ENCODE results near the gene PRR33. TPM values are rescaled to one million over a fixed set of nuclear protein-coding genes. Genes with fewer than 3 reads are reported as not detected.

The PRR33 gene
- total and polyA plus RNA-seq, 11 donors: 0.08 to 5.1 (median 2.4) TPM

DNA sequence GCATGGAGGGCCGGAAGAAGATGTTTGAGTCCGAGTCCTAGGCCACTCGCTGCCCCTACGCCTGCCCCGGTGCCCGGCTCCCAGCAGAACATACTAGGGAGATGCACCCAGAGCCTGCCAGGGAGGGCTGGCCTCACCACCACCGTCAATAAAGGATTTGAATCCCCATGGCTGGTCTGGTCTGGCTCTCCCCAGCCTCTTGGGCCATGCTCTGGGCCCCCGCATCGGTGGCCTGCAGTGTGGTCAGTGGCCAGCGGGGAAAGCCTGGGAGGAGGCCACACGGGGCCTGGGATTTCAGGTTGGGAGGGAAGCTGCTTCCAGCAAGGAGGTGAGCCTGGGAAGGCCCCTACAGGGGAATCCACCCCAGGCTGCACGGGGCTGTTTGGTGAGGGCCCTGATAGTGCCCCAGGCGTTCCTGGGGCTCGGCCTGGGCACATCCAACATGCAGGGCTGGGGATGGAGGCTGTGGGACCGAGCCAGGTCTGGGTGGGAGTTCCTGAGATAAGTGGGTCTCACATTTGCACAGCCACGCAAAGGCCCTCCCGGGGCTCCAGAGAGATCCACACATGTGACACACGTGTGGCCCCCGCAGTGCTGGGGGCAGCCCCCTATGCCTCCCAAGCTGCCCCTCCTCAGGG is 50.1 kb downstream of the PRR33 start:
- 93 to 97% (median 94%) methylated on average over 9 to 19 of the region's 19 CpGs for WGBS, 4 donors
- no peaks in the 10 kb centered on the region for H3K36me3 ChIP-seq
- TF ChIP-seq POLR2A (IDR thresholded peaks at IDR 0.05): no peak
- TF ChIP-seq, protein P1, sequence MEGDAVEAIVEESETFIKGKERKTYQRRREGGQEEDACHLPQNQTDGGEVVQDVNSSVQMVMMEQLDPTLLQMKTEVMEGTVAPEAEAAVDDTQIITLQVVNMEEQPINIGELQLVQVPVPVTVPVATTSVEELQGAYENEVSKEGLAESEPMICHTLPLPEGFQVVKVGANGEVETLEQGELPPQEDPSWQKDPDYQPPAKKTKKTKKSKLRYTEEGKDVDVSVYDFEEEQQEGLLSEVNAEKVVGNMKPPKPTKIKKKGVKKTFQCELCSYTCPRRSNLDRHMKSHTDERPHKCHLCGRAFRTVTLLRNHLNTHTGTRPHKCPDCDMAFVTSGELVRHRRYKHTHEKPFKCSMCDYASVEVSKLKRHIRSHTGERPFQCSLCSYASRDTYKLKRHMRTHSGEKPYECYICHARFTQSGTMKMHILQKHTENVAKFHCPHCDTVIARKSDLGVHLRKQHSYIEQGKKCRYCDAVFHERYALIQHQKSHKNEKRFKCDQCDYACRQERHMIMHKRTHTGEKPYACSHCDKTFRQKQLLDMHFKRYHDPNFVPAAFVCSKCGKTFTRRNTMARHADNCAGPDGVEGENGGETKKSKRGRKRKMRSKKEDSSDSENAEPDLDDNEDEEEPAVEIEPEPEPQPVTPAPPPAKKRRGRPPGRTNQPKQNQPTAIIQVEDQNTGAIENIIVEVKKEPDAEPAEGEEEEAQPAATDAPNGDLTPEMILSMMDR (IDR thresholded peaks at IDR 0.05): no peak
- no peak for ATAC-seq
- no peaks in the 10 kb centered on the region for H3K9me3 ChIP-seq
- H3K4me1 ChIP-seq: peaks cover 0 to 60% (median 23%) of the 10 kb centered on the region in 12 donors
- H3K27ac ChIP-seq: peak overlapping the region in 6 of 12 donors; percentile 13 to 82 (median 73)
- intact Hi-C loops (cut with DNase I): loop anchor here in 6 of 10 donors (2.0 to 10.0 kb wide), 4 partner anchors 41 to 306 kb away; no protein-coding TSS in a partner anchor
- DNase-seq: peak in 3 of 5 donors; percentile 8 to 54 (median 25)
- no peak overlapping the region for H3K4me3 ChIP-seq
- H3K27me3 ChIP-seq: no peaks in the 10 kb centered on the region

GRCh38 chr11:1840780-1841480 is 50.8 kb downstream of the PRR33 start:
- H3K9me3 ChIP-seq: no peaks in the 10 kb centered on the region
- no peaks in the 10 kb centered on the region for H3K27me3 ChIP-seq
- no peak for ATAC-seq
- H3K27ac ChIP-seq: no peak overlapping the region
- intact Hi-C loops (cut with DNase I): loop anchor here in 5 of 10 donors (5.0 to 10.0 kb wide), 3 partner anchors 41 to 306 kb away; no protein-coding TSS in a partner anchor
- TF ChIP-seq, protein P1 (IDR thresholded peaks at IDR 0.05): no peak
- TF ChIP-seq POLR2A (IDR thresholded peaks at IDR 0.05): no peak
- peaks cover 0 to 59% (median 23%) of the 10 kb centered on the region in 12 donors for H3K4me1 ChIP-seq
- peak in 3 of 5 donors; percentile 20 to 57 (median 25) for DNase-seq
- no peaks in the 10 kb centered on the region for H3K36me3 ChIP-seq
- H3K4me3 ChIP-seq: peak overlapping the region in 1 of 12 donors; percentile 51
- WGBS, 4 donors: 91 to 94% (median 94%) methylated on average over 28 to 37 of the region's 37 CpGs

- Histone ChIP-seq H3K9me3 (no peaks in the 10 kb centered on the region), H3K27me3 (no peaks in the 10 kb centered on the region), H3K36me3 (no peaks in the 10 kb centered on the region), H3K4me1 (peaks cover 0 to 52% (median 22%) of the 10 kb centered on the region in 12 donors), H3K4me3 (peak overlapping the region in 3 of 12 donors; percentile 2 to 51 (median 19)), H3K27ac (peak overlapping the region in 3 of 12 donors; percentile 20 to 82 (median 38))
- 72 to 89% (median 84%) methylated on average over 16 to 26 of the region's 26 CpGs for WGBS, 4 donors
- intact Hi-C loops (cut with DNase I): loop anchor here (2.0 to 10.0 kb wide), 9 partner anchors 42 to 313 kb away; partner anchors contain the start of genes TNNT3 (in 2 of the 10) and PRR33 (in 1 of the 10)
- peak; percentile 66 to 85 (median 75) for DNase-seq
- TF ChIP-seq, protein P1 (IDR thresholded peaks at IDR 0.05): no peak
- TF ChIP-seq POLR2A (IDR thresholded peaks at IDR 0.05): no peak
- peak in 2 of 4 donors; percentile 12 to 27 for ATAC-seq
Measured at GRCh38 chr11:1839924-1840779, 51.5 kb downstream of the PRR33 start.

Data from heart left ventricle (tissue), 16 donors.